Hematopoietic multipotent progenitor cell treated with erythropoietin and hydrocortisone succinate and interleukin-3 and kit ligand, for 4 days (in vitro differentiated cells): Measurements from ENCODE around the gene IQCK.
"Not testable (repeated sequence)": the region's sequence is repeated elsewhere in the genome, so short reads cannot be mapped to it uniquely, and the experiment has no call there.

ENCODE experiments used
- DNase-seq: peaks from one replicate; pipeline ENCODE4 v3.0.0-alpha.2; 2015

Gene IQCK

GRCh38 chr16:19760356-19761060 is 42.4 kb downstream of the IQCK start:
- no peak for DNase-seq

- DNase-seq: peak; percentile 54
Measured at GRCh38 chr16:19765860-19766553, 47.9 kb downstream of the IQCK start.

- DNase-seq: no peak
Measured at GRCh38 chr16:19766554-19766884, 48.4 kb downstream of the IQCK start.

GRCh38 chr16:19766988-19767387 is 48.9 kb downstream of the IQCK start:
- no peak for DNase-seq

GRCh38 chr16:19767497-19767896 is 49.4 kb downstream of the IQCK start:
- DNase-seq: no peak

GRCh38 chr16:19769239-19769638 is 51.2 kb downstream of the IQCK start:
- DNase-seq: no peak

- no peak for DNase-seq
Measured at GRCh38 chr16:19771040-19771439, 53.0 kb downstream of the IQCK start.

- no peak for DNase-seq
Measured at GRCh38 chr16:19771796-19772195, 53.7 kb downstream of the IQCK start.

- no peak for DNase-seq
Measured at GRCh38 chr16:19774024-19774423, 56.0 kb downstream of the IQCK start.

- DNase-seq: no peak
Measured at GRCh38 chr16:19776147-19776546, 58.1 kb downstream of the IQCK start.

GRCh38 chr16:19776565-19776964 is 58.5 kb downstream of the IQCK start:
- no peak for DNase-seq

GRCh38 chr16:19780321-19780720 is 62.2 kb downstream of the IQCK start:
- no peak for DNase-seq

GRCh38 chr16:19781226-19781625 is 63.2 kb downstream of the IQCK start:
- DNase-seq: no peak

- DNase-seq: no peak
Measured at GRCh38 chr16:19783363-19784182, 65.5 kb downstream of the IQCK start.

GRCh38 chr16:19784183-19784736 is 66.2 kb downstream of the IQCK start:
- no peak for DNase-seq

GRCh38 chr16:19785081-19785480 is 67.0 kb downstream of the IQCK start:
- no peak for DNase-seq

GRCh38 chr16:19785512-19786130 is 67.5 kb downstream of the IQCK start:
- DNase-seq: no peak

- DNase-seq: not testable (repeated sequence)
Measured at GRCh38 chr16:19801369-19801768, 83.3 kb downstream of the IQCK start.

GRCh38 chr16:19801824-19802223 is 83.8 kb downstream of the IQCK start:
- not testable (repeated sequence) for DNase-seq

GRCh38 chr16:19802612-19803011 is 84.5 kb downstream of the IQCK start:
- no peak for DNase-seq

- peak; percentile 53 for DNase-seq
Measured at GRCh38 chr16:19804538-19805323, 86.7 kb downstream of the IQCK start.

- DNase-seq: no peak
Measured at GRCh38 chr16:19805459-19806162, 87.5 kb downstream of the IQCK start.
